Lower leg skin (tissue), 3 donors: ENCODE results near the gene WFIKKN1.

Experiments used
- POLR2A ChIP-seq, 2 donors: fragments of 450-650 bp; IDR thresholded peaks; one replicate each; pipeline ENCODE4 v1.6.1; 2016 to 2017; ENCODE audit warnings: antibody characterized with exemption in 2 of 2, mild to moderate bottlenecking in 1 of 2, moderate library complexity in 1 of 2
- TF ChIP-seq, protein P1 (sequence below), 3 donors: fragments of 450-650 bp; IDR thresholded peaks; one replicate each; pipeline ENCODE4 v1.5.1; 2016; ENCODE audit warnings: antibody characterized with exemption in 3 of 3, mild to moderate bottlenecking in 3 of 3, moderate library complexity in 2 of 3

GRCh38 chr16:590815-591200 is 40.0 kb upstream of the WFIKKN1 start:
- TF ChIP-seq POLR2A (IDR thresholded peaks at IDR 0.05), result no peak
- TF ChIP-seq, protein P1, sequence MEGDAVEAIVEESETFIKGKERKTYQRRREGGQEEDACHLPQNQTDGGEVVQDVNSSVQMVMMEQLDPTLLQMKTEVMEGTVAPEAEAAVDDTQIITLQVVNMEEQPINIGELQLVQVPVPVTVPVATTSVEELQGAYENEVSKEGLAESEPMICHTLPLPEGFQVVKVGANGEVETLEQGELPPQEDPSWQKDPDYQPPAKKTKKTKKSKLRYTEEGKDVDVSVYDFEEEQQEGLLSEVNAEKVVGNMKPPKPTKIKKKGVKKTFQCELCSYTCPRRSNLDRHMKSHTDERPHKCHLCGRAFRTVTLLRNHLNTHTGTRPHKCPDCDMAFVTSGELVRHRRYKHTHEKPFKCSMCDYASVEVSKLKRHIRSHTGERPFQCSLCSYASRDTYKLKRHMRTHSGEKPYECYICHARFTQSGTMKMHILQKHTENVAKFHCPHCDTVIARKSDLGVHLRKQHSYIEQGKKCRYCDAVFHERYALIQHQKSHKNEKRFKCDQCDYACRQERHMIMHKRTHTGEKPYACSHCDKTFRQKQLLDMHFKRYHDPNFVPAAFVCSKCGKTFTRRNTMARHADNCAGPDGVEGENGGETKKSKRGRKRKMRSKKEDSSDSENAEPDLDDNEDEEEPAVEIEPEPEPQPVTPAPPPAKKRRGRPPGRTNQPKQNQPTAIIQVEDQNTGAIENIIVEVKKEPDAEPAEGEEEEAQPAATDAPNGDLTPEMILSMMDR (IDR thresholded peaks at IDR 0.05), result no peak
